Activated naive CD8-positive, alpha-beta T cell treated with anti-CD3 and anti-CD28 coated beads, Interleukin-2, amount 10 ng/mL, durations not matched to agents 7 days and 5 days (primary cell): Measurements from ENCODE around the gene GALNT3. TPM values are rescaled to one million over a fixed set of nuclear protein-coding genes. Genes with fewer than 3 reads are reported as not detected.

Experiments
- ATAC-seq: fragments of 150-1000 bp; cut with Tn5 transposase; one replicate; pipeline ENCODE4 v1.10.0; 2021; ENCODE audit warnings: low read depth, moderate library complexity
- POLR2A ChIA-PET: fragments of 350-600 bp; sonication (Branson Sonifier 250); formaldehyde crosslinking; loops from one replicate; lab custom pipeline; 2021; ENCODE audit warnings: antibody characterized with exemption; lab: Charles Lee
- DNase-seq: peaks from one replicate; pipeline ENCODE4 v3.0.0; 2021
- H3K27ac Mint-ChIP-seq: one replicate; pipeline ENCODE4 v1.8.0; 2022; ENCODE audit warnings: mild to moderate bottlenecking, mixed read lengths
- H3K27me3 Mint-ChIP-seq: one replicate; pipeline ENCODE4 v1.8.0; 2022; ENCODE audit warnings: mild to moderate bottlenecking, moderate library complexity, mixed read lengths
- H3K36me3 Mint-ChIP-seq: one replicate; pipeline ENCODE4 v1.8.0; 2021; ENCODE audit warnings: mild to moderate bottlenecking, mixed read lengths
- H3K4me1 Mint-ChIP-seq: one replicate; pipeline ENCODE4 v1.8.0; 2021; ENCODE audit warnings: mixed read lengths
- H3K4me3 Mint-ChIP-seq: one replicate; pipeline ENCODE4 v1.8.0; 2022; ENCODE audit warnings: mild to moderate bottlenecking, moderate library complexity, mixed read lengths
- H3K9me3 Mint-ChIP-seq: one replicate; pipeline ENCODE4 v1.8.0; 2021; ENCODE audit warnings: mixed read lengths
- total RNA-seq, 2 experiments: library from RNA; stranded (reverse); gene quantifications; one replicate each; pipeline ENCODE4 v1.2.3, GENCODE V29; 2021

Gene GALNT3
- total RNA-seq, 2 experiments from 2014 or later = 4.7 to 5.0 TPM

- Mint-ChIP-seq H3K27ac (no peak overlapping the region), H3K4me1 (peaks cover 21% of the 10 kb centered on the region), H3K4me3 (no peak overlapping the region), H3K9me3 (no peaks in the 10 kb centered on the region), H3K27me3 (peaks cover 18% of the 10 kb centered on the region), H3K36me3 (peaks cover 6% of the 10 kb centered on the region)
- ATAC-seq (no peak), DNase-seq (no peak)
- POLR2A ChIA-PET = no interaction called here
Observed at GRCh38 chr2:165790466-165790865, 3.6 kb downstream of the GALNT3 start.

- DNase-seq = no peak
- POLR2A ChIA-PET = no interaction called here
- ATAC-seq = no peak
- H3K4me1 Mint-ChIP-seq = peaks cover 7% of the 10 kb centered on the region
- peaks cover 14% of the 10 kb centered on the region for H3K36me3 Mint-ChIP-seq
- no peak overlapping the region for H3K27ac Mint-ChIP-seq
- no peak overlapping the region for H3K4me3 Mint-ChIP-seq
- H3K9me3 Mint-ChIP-seq = no peaks in the 10 kb centered on the region
- H3K27me3 Mint-ChIP-seq = peaks cover 12% of the 10 kb centered on the region
Observed at GRCh38 chr2:165787334-165787733, 6.7 kb downstream of the GALNT3 start.

- no peak for DNase-seq
Observed at GRCh38 chr2:165779706-165780105, 14.3 kb downstream of the GALNT3 start.

GRCh38 chr2:165778653-165779451, 15.2 kb downstream of the GALNT3 start:
- ATAC-seq (no peak), DNase-seq (no peak)
- POLR2A ChIA-PET = no interaction called here
- Mint-ChIP-seq H3K4me1 (peaks cover 8% of the 10 kb centered on the region), H3K27me3 (peaks cover 6% of the 10 kb centered on the region), H3K9me3 (peaks cover 4% of the 10 kb centered on the region), H3K36me3 (peaks cover 8% of the 10 kb centered on the region), H3K27ac (no peak overlapping the region), H3K4me3 (no peak overlapping the region)

More at GRCh38 chr2:165779706-165780105, 14.3 kb downstream of the GALNT3 start:
- Mint-ChIP-seq H3K9me3 (peaks cover 4% of the 10 kb centered on the region), H3K4me3 (no peak overlapping the region), H3K27ac (no peak overlapping the region), H3K27me3 (peaks cover 6% of the 10 kb centered on the region), H3K36me3 (peaks cover 15% of the 10 kb centered on the region), H3K4me1 (peaks cover 8% of the 10 kb centered on the region)
- POLR2A ChIA-PET = no interaction called here
- ATAC-seq = no peak

- H3K27ac Mint-ChIP-seq = no peak overlapping the region
- peaks cover 6% of the 10 kb centered on the region for H3K27me3 Mint-ChIP-seq
- peaks cover 4% of the 10 kb centered on the region for H3K9me3 Mint-ChIP-seq
- POLR2A ChIA-PET = no interaction called here
- ATAC-seq = no peak
- H3K4me1 Mint-ChIP-seq = peaks cover 8% of the 10 kb centered on the region
- H3K36me3 Mint-ChIP-seq = peaks cover 12% of the 10 kb centered on the region
- H3K4me3 Mint-ChIP-seq = no peak overlapping the region
- DNase-seq = no peak
Observed at GRCh38 chr2:165778187-165778556, 15.9 kb downstream of the GALNT3 start.

- Mint-ChIP-seq H3K36me3 (peaks cover 15% of the 10 kb centered on the region), H3K4me1 (peaks cover 8% of the 10 kb centered on the region), H3K9me3 (peaks cover 4% of the 10 kb centered on the region), H3K27me3 (peaks cover 6% of the 10 kb centered on the region), H3K27ac (no peak overlapping the region), H3K4me3 (no peak overlapping the region)
- ATAC-seq (peak; percentile 54), DNase-seq (no peak)
- POLR2A ChIA-PET = no interaction called here
Observed at GRCh38 chr2:165777522-165778186, 16.4 kb downstream of the GALNT3 start.

- H3K9me3 Mint-ChIP-seq = peaks cover 4% of the 10 kb centered on the region
- no peak overlapping the region for H3K4me3 Mint-ChIP-seq
- H3K36me3 Mint-ChIP-seq = peaks cover 19% of the 10 kb centered on the region
- ATAC-seq (no peak), DNase-seq (no peak)
- peaks cover 6% of the 10 kb centered on the region for H3K27me3 Mint-ChIP-seq
- POLR2A ChIA-PET = no interaction called here
- no peak overlapping the region for H3K27ac Mint-ChIP-seq
- H3K4me1 Mint-ChIP-seq = peaks cover 8% of the 10 kb centered on the region
Observed at GRCh38 chr2:165776796-165777195, 17.3 kb downstream of the GALNT3 start.

GRCh38 chr2:165776013-165776412, 18.0 kb downstream of the GALNT3 start:
- Mint-ChIP-seq H3K9me3 (peaks cover 4% of the 10 kb centered on the region), H3K27me3 (peaks cover 6% of the 10 kb centered on the region), H3K4me1 (peaks cover 8% of the 10 kb centered on the region), H3K4me3 (no peak overlapping the region), H3K36me3 (peaks cover 19% of the 10 kb centered on the region), H3K27ac (no peak overlapping the region)
- ATAC-seq (no peak), DNase-seq (no peak)
- POLR2A ChIA-PET = no interaction called here

GRCh38 chr2:165773684-165774083, 20.4 kb downstream of the GALNT3 start:
- Mint-ChIP-seq H3K9me3 (no peaks in the 10 kb centered on the region), H3K27ac (no peak overlapping the region), H3K4me1 (peaks cover 8% of the 10 kb centered on the region), H3K4me3 (no peak overlapping the region), H3K27me3 (peaks cover 6% of the 10 kb centered on the region), H3K36me3 (peaks cover 13% of the 10 kb centered on the region)
- POLR2A ChIA-PET = no interaction called here
- DNase-seq (no peak), ATAC-seq (no peak)

- Mint-ChIP-seq H3K9me3 (no peaks in the 10 kb centered on the region), H3K27ac (no peak overlapping the region), H3K36me3 (peaks cover 10% of the 10 kb centered on the region), H3K27me3 (peaks cover 6% of the 10 kb centered on the region), H3K4me3 (no peak overlapping the region), H3K4me1 (peaks cover under 1% of the 10 kb centered on the region)
- DNase-seq (no peak), ATAC-seq (no peak)
- POLR2A ChIA-PET = no interaction called here
Observed at GRCh38 chr2:165772183-165772582, 21.9 kb downstream of the GALNT3 start.

- H3K4me1 Mint-ChIP-seq = no peaks in the 10 kb centered on the region
- no peaks in the 10 kb centered on the region for H3K9me3 Mint-ChIP-seq
- H3K27ac Mint-ChIP-seq = no peak overlapping the region
- POLR2A ChIA-PET = no interaction called here
- no peaks in the 10 kb centered on the region for H3K36me3 Mint-ChIP-seq
- no peak for DNase-seq
- no peak overlapping the region for H3K4me3 Mint-ChIP-seq
- no peaks in the 10 kb centered on the region for H3K27me3 Mint-ChIP-seq
- ATAC-seq = no peak
Observed at GRCh38 chr2:165766326-165766927, 27.6 kb downstream of the GALNT3 start.

GRCh38 chr2:165762723-165763122, 31.3 kb downstream of the GALNT3 start:
- H3K36me3 Mint-ChIP-seq = peaks cover 5% of the 10 kb centered on the region
- ATAC-seq = no peak
- no peak for DNase-seq
- no peaks in the 10 kb centered on the region for H3K9me3 Mint-ChIP-seq
- no peaks in the 10 kb centered on the region for H3K4me1 Mint-ChIP-seq
- POLR2A ChIA-PET = no interaction called here
- no peak overlapping the region for H3K27ac Mint-ChIP-seq
- H3K27me3 Mint-ChIP-seq = no peaks in the 10 kb centered on the region
- no peak overlapping the region for H3K4me3 Mint-ChIP-seq

- no peak for DNase-seq
- H3K4me3 Mint-ChIP-seq = no peak overlapping the region
- H3K27ac Mint-ChIP-seq = no peak overlapping the region
- H3K36me3 Mint-ChIP-seq = peaks cover 8% of the 10 kb centered on the region
- ATAC-seq = no peak
- no peaks in the 10 kb centered on the region for H3K9me3 Mint-ChIP-seq
- H3K4me1 Mint-ChIP-seq = no peaks in the 10 kb centered on the region
- no peaks in the 10 kb centered on the region for H3K27me3 Mint-ChIP-seq
- POLR2A ChIA-PET = no interaction called here
Observed at GRCh38 chr2:165757906-165758675, 36.0 kb downstream of the GALNT3 start.
